GM12878 (cell line): Measurements from ENCODE around the gene ZMYND19. TPM values are rescaled to one million over a fixed set of nuclear protein-coding genes. Genes with fewer than 3 reads are reported as not detected.

ENCODE experiments used
- ASH2L ChIP-seq: fragments of 300-600, 200-600 bp; sonication (generic); IDR thresholded peaks from 2 replicates; pipeline ENCODE4 v1.6.1; 2017; ENCODE audit warnings: low read depth, mild to moderate bottlenecking, borderline replicate concordance
- CEBPB ChIP-seq, 2 experiments: fragments of 150-350 bp in 1 of 2; IDR thresholded peaks; 2 replicates each; pipeline ENCODE4 v1.6.1; 2012 to 2014; ENCODE audit warnings: low read depth in 2 of 2, low read length in 2 of 2, borderline replicate concordance in 1 of 2, inconsistent platforms in 1 of 2
- GATAD2B ChIP-seq: fragments of 450-650 bp; conservative IDR thresholded peaks from 2 replicates; pipeline ENCODE4 v1.6.1; 2017; ENCODE audit warnings: low read depth, mild to moderate bottlenecking, moderate library complexity
- HSF1 ChIP-seq: fragments of 150-350 bp; IDR thresholded peaks from 2 replicates; pipeline ENCODE4 v1.6.1; 2014; ENCODE audit warnings: mild to moderate bottlenecking, low read depth, low read length
- NFYB ChIP-seq: IDR thresholded peaks from 2 replicates; pipeline ENCODE4 v1.6.1; 2011; ENCODE audit warnings: low read depth, mild to moderate bottlenecking, low read length, improper control_type of control experiment, moderate library complexity; ENCODE audit not compliant: insufficient read depth
- PML ChIP-seq: IDR thresholded peaks from 2 replicates; pipeline ENCODE4 v1.6.1; 2012; ENCODE audit warnings: low read length, inconsistent platforms
- POLR2A ChIP-seq: IDR thresholded peaks from 2 replicates; pipeline ENCODE4 v1.6.1; 2011; ENCODE audit warnings: low read depth, mild to moderate bottlenecking, low read length
- SMC3 ChIP-seq: IDR thresholded peaks from 2 replicates; pipeline ENCODE4 v1.6.1; 2011; ENCODE audit warnings: low read length, improper control_type of control experiment, borderline replicate concordance
- ZBTB33 ChIP-seq: fragments of 450-650 bp; IDR thresholded peaks from 2 replicates; pipeline ENCODE4 v1.6.1; 2017; ENCODE audit warnings: mild to moderate bottlenecking
- ZZZ3 ChIP-seq: IDR thresholded peaks from 2 replicates; pipeline ENCODE4 v1.6.1; 2011; ENCODE audit warnings: low read depth; ENCODE audit not compliant: control insufficient read depth, insufficient read length
- polyA plus RNA-seq, 11 experiments: library from polyadenylated mRNA; depleted of rRNA in 4 of 11; unstranded in 6 of 11; stranded (reverse) in 5 of 11; fragments of >200 nt; fragmentation: Nextera tagmentation in 4 of 11; fragmentation: Illumina TruSeq in 1 of 11; extraction: Ambion mirVana in 4 of 11; extraction: Trizol in 1 of 11; gene quantifications; 1 replicate in 1 of 11; 2 replicates in 10 of 11; pipeline versions ENCODE4 v1.2.1 to v1.2.3, GENCODE V29; 2011 to 2016; ENCODE audit warnings: inconsistent platforms in 2 of 11, missing spikeins in 2 of 11, low read depth in 1 of 11
- total RNA-seq, 4 experiments: library from RNA; depleted of rRNA in 3 of 4; stranded (reverse); fragments of >200 nt in 3 of 4; fragmentation: Illumina TruSeq in 1 of 4; extraction: Trizol in 1 of 4; gene quantifications; 2 replicates each; pipeline versions ENCODE4 v1.2.1 to v1.2.3, GENCODE V29; 2013 to 2021
- TF ChIP-seq, protein P1 (sequence below): fragments of 150-350 bp; IDR thresholded peaks from 2 replicates; pipeline ENCODE4 v1.6.1; 2016; ENCODE audit warnings: low read depth, low read length
- TF ChIP-seq, protein P2 (sequence below): fragments of 450-650 bp; IDR thresholded peaks from 2 replicates; pipeline ENCODE4 v1.6.1; 2018; ENCODE audit warnings: mild to moderate bottlenecking, low read depth, moderate library complexity; ENCODE audit not compliant: partially characterized antibody

ZMYND19 gene
- total and polyA plus RNA-seq, 10 of the 15 experiments (the other 5 are each of a cell fraction or from before 2014, with no cell fraction given), result 0.84 to 54.8 (median 20.1) TPM

- TF ChIP-seq ZBTB33, result no peak
- TF ChIP-seq CEBPB (IDR thresholded peaks at IDR 0.05; ENCODE audit: borderline replicate concordance in 1 of 2, low read depth in 2 of 2, low read length in 2 of 2), result no peak
- no peak for TF ChIP-seq PML
- peak; percentile 82; the same call in 1 of the 2 replicates for TF ChIP-seq NFYB
- no peak for TF ChIP-seq ZZZ3
- 0 out of 2 replicates have a peak, but pooled peaks have one; percentile 31 for TF ChIP-seq GATAD2B
- no peak for TF ChIP-seq SMC3
- TF ChIP-seq, protein P1, sequence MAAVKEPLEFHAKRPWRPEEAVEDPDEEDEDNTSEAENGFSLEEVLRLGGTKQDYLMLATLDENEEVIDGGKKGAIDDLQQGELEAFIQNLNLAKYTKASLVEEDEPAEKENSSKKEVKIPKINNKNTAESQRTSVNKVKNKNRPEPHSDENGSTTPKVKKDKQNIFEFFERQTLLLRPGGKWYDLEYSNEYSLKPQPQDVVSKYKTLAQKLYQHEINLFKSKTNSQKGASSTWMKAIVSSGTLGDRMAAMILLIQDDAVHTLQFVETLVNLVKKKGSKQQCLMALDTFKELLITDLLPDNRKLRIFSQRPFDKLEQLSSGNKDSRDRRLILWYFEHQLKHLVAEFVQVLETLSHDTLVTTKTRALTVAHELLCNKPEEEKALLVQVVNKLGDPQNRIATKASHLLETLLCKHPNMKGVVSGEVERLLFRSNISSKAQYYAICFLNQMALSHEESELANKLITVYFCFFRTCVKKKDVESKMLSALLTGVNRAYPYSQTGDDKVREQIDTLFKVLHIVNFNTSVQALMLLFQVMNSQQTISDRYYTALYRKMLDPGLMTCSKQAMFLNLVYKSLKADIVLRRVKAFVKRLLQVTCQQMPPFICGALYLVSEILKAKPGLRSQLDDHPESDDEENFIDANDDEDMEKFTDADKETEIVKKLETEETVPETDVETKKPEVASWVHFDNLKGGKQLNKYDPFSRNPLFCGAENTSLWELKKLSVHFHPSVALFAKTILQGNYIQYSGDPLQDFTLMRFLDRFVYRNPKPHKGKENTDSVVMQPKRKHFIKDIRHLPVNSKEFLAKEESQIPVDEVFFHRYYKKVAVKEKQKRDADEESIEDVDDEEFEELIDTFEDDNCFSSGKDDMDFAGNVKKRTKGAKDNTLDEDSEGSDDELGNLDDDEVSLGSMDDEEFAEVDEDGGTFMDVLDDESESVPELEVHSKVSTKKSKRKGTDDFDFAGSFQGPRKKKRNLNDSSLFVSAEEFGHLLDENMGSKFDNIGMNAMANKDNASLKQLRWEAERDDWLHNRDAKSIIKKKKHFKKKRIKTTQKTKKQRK, result no peak
- no peak for TF ChIP-seq HSF1
- TF ChIP-seq, protein P2, sequence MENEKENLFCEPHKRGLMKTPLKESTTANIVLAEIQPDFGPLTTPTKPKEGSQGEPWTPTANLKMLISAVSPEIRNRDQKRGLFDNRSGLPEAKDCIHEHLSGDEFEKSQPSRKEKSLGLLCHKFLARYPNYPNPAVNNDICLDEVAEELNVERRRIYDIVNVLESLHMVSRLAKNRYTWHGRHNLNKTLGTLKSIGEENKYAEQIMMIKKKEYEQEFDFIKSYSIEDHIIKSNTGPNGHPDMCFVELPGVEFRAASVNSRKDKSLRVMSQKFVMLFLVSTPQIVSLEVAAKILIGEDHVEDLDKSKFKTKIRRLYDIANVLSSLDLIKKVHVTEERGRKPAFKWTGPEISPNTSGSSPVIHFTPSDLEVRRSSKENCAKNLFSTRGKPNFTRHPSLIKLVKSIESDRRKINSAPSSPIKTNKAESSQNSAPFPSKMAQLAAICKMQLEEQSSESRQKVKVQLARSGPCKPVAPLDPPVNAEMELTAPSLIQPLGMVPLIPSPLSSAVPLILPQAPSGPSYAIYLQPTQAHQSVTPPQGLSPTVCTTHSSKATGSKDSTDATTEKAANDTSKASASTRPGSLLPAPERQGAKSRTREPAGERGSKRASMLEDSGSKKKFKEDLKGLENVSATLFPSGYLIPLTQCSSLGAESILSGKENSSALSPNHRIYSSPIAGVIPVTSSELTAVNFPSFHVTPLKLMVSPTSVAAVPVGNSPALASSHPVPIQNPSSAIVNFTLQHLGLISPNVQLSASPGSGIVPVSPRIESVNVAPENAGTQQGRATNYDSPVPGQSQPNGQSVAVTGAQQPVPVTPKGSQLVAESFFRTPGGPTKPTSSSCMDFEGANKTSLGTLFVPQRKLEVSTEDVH, result peak; percentile 91
- peak; percentile 74 for TF ChIP-seq POLR2A
- TF ChIP-seq ASH2L, result no peak
Measured at GRCh38 chr9:137590469-137591383, at the start of gene ZMYND19 (continued).
